HEK293 (cell line): Measurements from ENCODE around the gene THSD7B.

Experiments used
- CTCF ChIA-PET: fragments of 350-600 bp; formaldehyde crosslinking; extraction: SDS; loops from one replicate; lab custom pipeline; 2021; ENCODE audit warnings: antibody characterized with exemption; lab: Yijun Ruan, JAX
- POLR2A ChIA-PET: fragments of 300-600 bp; formaldehyde crosslinking; extraction: SDS; loops from one replicate; lab custom pipeline; 2020; ENCODE audit warnings: antibody characterized with exemption, inconsistent platforms; lab: Yijun Ruan, JAX
- H3K27ac ChIP-seq: fragments of 200-500 bp; sonication (Bioruptor generic); 2 replicates; pipeline ENCODE4 v1.5.1; 2014; ENCODE audit warnings: low read depth, low read length, control low read depth, inconsistent platforms; ENCODE audit errors: extremely low read depth
- H3K36me3 ChIP-seq, 2 experiments: fragments of 200-500 bp in 1 of 2; sonication (Bioruptor generic) in 1 of 2; 1 replicate in 1 of 2; 2 replicates in 1 of 2; pipeline ENCODE4 v1.5.1; 2014 to 2017; ENCODE audit warnings: inconsistent platforms in 2 of 2, low read length in 2 of 2; ENCODE audit not compliant: control insufficient read depth in 2 of 2, insufficient read depth in 1 of 2
- H3K4me1 ChIP-seq: fragments of 200-500 bp; sonication (Bioruptor generic); 2 replicates; pipeline ENCODE4 v1.5.1; 2014; ENCODE audit warnings: mild to moderate bottlenecking, low read length, inconsistent platforms; ENCODE audit not compliant: control insufficient read depth, insufficient read depth
- H3K4me3 ChIP-seq: 2 replicates; pipeline ENCODE4 v1.5.1; 2011; ENCODE audit warnings: low read depth, mild to moderate bottlenecking, control low read depth, low read length, moderate library complexity
- H3K9me3 ChIP-seq: fragments of 200-500 bp; sonication (Bioruptor generic); 2 replicates; pipeline ENCODE4 v1.5.1; 2014; ENCODE audit warnings: low read depth, low read length, inconsistent platforms; ENCODE audit not compliant: control insufficient read depth, insufficient read depth
- GFI1B ChIP-seq: fragments of 450-650 bp; formaldehyde crosslinking; IDR thresholded peaks from 2 replicates; pipeline ENCODE4 v1.5.1; 2016; ENCODE audit warnings: missing biosample characterization, missing genetic modification characterization
- HOXD13 ChIP-seq: sonication (generic); formaldehyde crosslinking; IDR thresholded peaks from 2 replicates; pipeline ENCODE4 v1.8.0; 2022; ENCODE audit warnings: missing genetic modification reagents, borderline replicate concordance
- KLF1 ChIP-seq: fragments of 450-650 bp; formaldehyde crosslinking; IDR thresholded peaks from 2 replicates; pipeline ENCODE4 v1.5.1; 2016; ENCODE audit warnings: missing biosample characterization, missing genetic modification characterization
- SETDB1 ChIP-seq: IDR thresholded peaks from one replicate; pipeline ENCODE4 v1.6.1; 2017; ENCODE audit warnings: mild to moderate bottlenecking, low read length, moderate library complexity, mixed read lengths; ENCODE audit not compliant: insufficient read length
- SP2 ChIP-seq: fragments of 450-650 bp; formaldehyde crosslinking; IDR thresholded peaks from 2 replicates; pipeline ENCODE4 v1.5.1; 2016; ENCODE audit warnings: missing biosample characterization, missing genetic modification characterization
- SP3 ChIP-seq: fragments of 450-650 bp; formaldehyde crosslinking; IDR thresholded peaks from 2 replicates; pipeline ENCODE4 v1.5.1; 2016; ENCODE audit warnings: missing biosample characterization, missing genetic modification characterization
- TCF7L2 ChIP-seq: IDR thresholded peaks from 2 replicates; pipeline ENCODE4 v1.6.1; 2011; ENCODE audit warnings: low read depth, mild to moderate bottlenecking, inconsistent platforms, low read length, moderate library complexity, borderline replicate concordance
- ZNF114 ChIP-seq: fragments of 450-650 bp; formaldehyde crosslinking; IDR thresholded peaks from 2 replicates; pipeline ENCODE4 v1.5.0; 2017; ENCODE audit warnings: missing biosample characterization, missing genetic modification characterization
- ZNF16 ChIP-seq: fragments of 450-650 bp; formaldehyde crosslinking; IDR thresholded peaks from 2 replicates; pipeline ENCODE4 v1.5.1; 2016; ENCODE audit warnings: low read depth, missing biosample characterization, missing genetic modification characterization
- ZNF19 ChIP-seq: fragments of 450-650 bp; formaldehyde crosslinking; IDR thresholded peaks from 2 replicates; pipeline ENCODE4; 2016; ENCODE audit warnings: missing biosample characterization, missing genetic modification characterization, low read depth
- ZNF266 ChIP-seq: fragments of 450-650 bp; formaldehyde crosslinking; IDR thresholded peaks from 2 replicates; pipeline ENCODE4 v1.5.1; 2016; ENCODE audit warnings: missing biosample characterization, missing genetic modification characterization, low read depth
- ZNF292 ChIP-seq: fragments of 450-650 bp; formaldehyde crosslinking; IDR thresholded peaks from 2 replicates; pipeline ENCODE4 v1.5.1; 2016; ENCODE audit warnings: low read depth, missing biosample characterization, missing genetic modification characterization, borderline replicate concordance
- ZNF324 ChIP-seq: fragments of 450-650 bp; formaldehyde crosslinking; IDR thresholded peaks from 2 replicates; pipeline ENCODE4 v1.5.1; 2016; ENCODE audit warnings: missing biosample characterization, missing genetic modification characterization
- ZNF37A ChIP-seq: fragments of 450-650 bp; IDR thresholded peaks from 2 replicates; pipeline ENCODE4 v1.5.1; 2018; ENCODE audit warnings: missing biosample characterization, missing genetic modification characterization
- ZNF404 ChIP-seq: fragments of 450-650 bp; formaldehyde crosslinking; IDR thresholded peaks from 2 replicates; pipeline ENCODE4 v1.5.1; 2017; ENCODE audit warnings: missing biosample characterization, missing genetic modification characterization
- ZNF416 ChIP-seq: fragments of 450-650 bp; formaldehyde crosslinking; IDR thresholded peaks from 2 replicates; pipeline ENCODE4 v1.5.1; 2016; ENCODE audit warnings: missing biosample characterization, missing genetic modification characterization
- ZNF514 ChIP-seq: fragments of 450-650 bp; formaldehyde crosslinking; IDR thresholded peaks from 2 replicates; pipeline ENCODE4 v1.5.1; 2016; ENCODE audit warnings: missing biosample characterization, missing genetic modification characterization
- ZNF521 ChIP-seq: fragments of 450-650 bp; formaldehyde crosslinking; IDR thresholded peaks from 2 replicates; pipeline ENCODE4 v1.5.1; 2017; ENCODE audit warnings: missing biosample characterization, mild to moderate bottlenecking, missing genetic modification characterization
- ZNF548 ChIP-seq: fragments of 450-650 bp; formaldehyde crosslinking; IDR thresholded peaks from 2 replicates; pipeline ENCODE4 v1.5.1; 2016; ENCODE audit warnings: missing biosample characterization, missing genetic modification characterization
- ZNF571 ChIP-seq: fragments of 450-650 bp; formaldehyde crosslinking; IDR thresholded peaks from 2 replicates; pipeline ENCODE4 v1.5.0; 2017; ENCODE audit warnings: missing biosample characterization, missing genetic modification characterization
- ZNF621 ChIP-seq: fragments of 450-650 bp; formaldehyde crosslinking; IDR thresholded peaks from 2 replicates; pipeline ENCODE4 v1.5.1; 2017; ENCODE audit warnings: missing biosample characterization, missing genetic modification characterization
- ZNF623 ChIP-seq: fragments of 450-650 bp; formaldehyde crosslinking; IDR thresholded peaks from 2 replicates; pipeline ENCODE4 v1.5.1; 2016; ENCODE audit warnings: missing biosample characterization, missing genetic modification characterization
- ZNF660 ChIP-seq: fragments of 450-650 bp; IDR thresholded peaks from 2 replicates; pipeline ENCODE4 v1.5.1; 2018; ENCODE audit warnings: missing biosample characterization, mild to moderate bottlenecking, missing genetic modification characterization
- ZNF670 ChIP-seq: fragments of 450-650 bp; formaldehyde crosslinking; IDR thresholded peaks from 2 replicates; pipeline ENCODE4 v1.5.1; 2016; ENCODE audit warnings: missing biosample characterization, missing genetic modification characterization, low read depth
- ZNF76 ChIP-seq: fragments of 450-650 bp; formaldehyde crosslinking; IDR thresholded peaks from 2 replicates; pipeline ENCODE4; 2016; ENCODE audit warnings: low read depth, missing biosample characterization, missing genetic modification characterization, borderline replicate concordance
- ZNF776 ChIP-seq: fragments of 450-650 bp; formaldehyde crosslinking; IDR thresholded peaks from 2 replicates; pipeline ENCODE4 v1.5.0; 2017; ENCODE audit warnings: missing biosample characterization, missing genetic modification characterization, borderline replicate concordance
- ZSCAN23 ChIP-seq: fragments of 450-650 bp; formaldehyde crosslinking; IDR thresholded peaks from 2 replicates; pipeline ENCODE4 v1.5.1; 2016; ENCODE audit warnings: missing biosample characterization, missing genetic modification characterization
- ZSCAN30 ChIP-seq: fragments of 450-650 bp; IDR thresholded peaks from 2 replicates; pipeline ENCODE4 v1.5.1; 2018; ENCODE audit warnings: missing biosample characterization, mild to moderate bottlenecking, missing genetic modification characterization, moderate library complexity
- TF ChIP-seq, protein P1 (sequence below): fragments of 450-650 bp; formaldehyde crosslinking; IDR thresholded peaks from 2 replicates; pipeline ENCODE4 v1.5.0; 2017; ENCODE audit warnings: missing biosample characterization, missing genetic modification characterization, borderline replicate concordance
- TF ChIP-seq, protein P2 (sequence below): fragments of 450-650 bp; formaldehyde crosslinking; IDR thresholded peaks from 2 replicates; pipeline ENCODE4 v1.5.1; 2016; ENCODE audit warnings: missing biosample characterization, missing genetic modification characterization

The THSD7B gene

DNA sequence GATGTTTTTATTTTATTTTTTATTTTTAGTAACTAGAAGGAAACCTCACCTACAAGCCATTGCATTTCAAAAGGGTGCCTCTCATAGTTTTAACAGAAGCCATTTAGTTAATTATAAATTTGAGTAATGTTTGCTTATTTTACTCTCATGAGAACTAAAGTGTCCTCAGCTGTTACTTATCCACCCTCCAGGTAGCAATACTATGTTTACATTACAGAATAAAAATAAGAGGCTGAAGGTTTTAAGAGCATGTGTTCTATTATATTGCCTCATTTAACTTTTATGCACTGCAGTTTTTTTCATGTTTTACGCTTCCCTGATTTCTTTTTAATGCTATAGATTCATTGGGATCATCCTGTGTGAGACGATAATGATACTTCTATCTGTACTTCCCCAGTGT lies 235.5 kb downstream of the THSD7B start:
- Histone ChIP-seq H3K27ac (no peak overlapping the region), H3K9me3 (no peaks in the 10 kb centered on the region)
- POLR2A ChIA-PET: no interaction called here
- TF ChIP-seq TCF7L2: peak; percentile 48; the same call in 1 of the 2 replicates
- TF ChIP-seq ZNF514 (tag by site-specific recombination): no peak
- TF ChIP-seq, all 188 proteins: peak for 1
- Histone ChIP-seq H3K36me3 (no peaks in the 10 kb centered on the region), H3K4me1 (no peaks in the 10 kb centered on the region), H3K4me3 (no peak overlapping the region)
- CTCF ChIA-PET: no interaction called here

DNA sequence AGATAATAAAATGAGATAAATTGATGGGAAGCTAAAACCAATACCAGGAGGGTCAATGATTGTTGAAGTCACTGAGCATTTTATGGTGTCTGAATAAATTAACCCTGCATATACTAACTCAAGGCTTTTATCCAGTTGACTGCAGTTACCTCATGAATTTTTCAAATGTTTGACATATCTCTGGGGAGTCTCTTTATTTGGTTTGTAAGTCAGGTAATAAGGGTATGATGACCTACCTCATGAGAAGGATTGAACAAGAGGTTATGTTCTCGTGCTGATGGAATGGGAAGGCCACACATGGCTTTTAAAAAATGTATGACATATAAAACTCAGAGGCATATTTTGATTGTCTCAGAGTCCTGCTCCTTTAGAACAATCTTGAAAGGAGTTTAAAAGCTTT lies 237.6 kb downstream of the THSD7B start:
- Histone ChIP-seq H3K36me3 (no peaks in the 10 kb centered on the region), H3K27ac (no peak overlapping the region), H3K4me1 (no peaks in the 10 kb centered on the region), H3K9me3 (no peaks in the 10 kb centered on the region), H3K4me3 (no peak overlapping the region)
- TF ChIP-seq ZNF670 (tag by site-specific recombination) (no peak), HOXD13 (CRISPR knock-in tag) (no peak), ZNF521 (tag by site-specific recombination) (no peak), SP3 (tag by site-specific recombination) (no peak), ZNF404 (tag by site-specific recombination) (no peak), ZNF76 (no peak), ZNF548 (no peak), ZNF292 (no peak), ZNF514 (tag by site-specific recombination) (no peak), ZNF16 (tag by site-specific recombination) (no peak), ZSCAN30 (tag by site-specific recombination) (no peak), SETDB1 (no peak), ZNF19 (tag by site-specific recombination) (no peak), ZNF416 (tag by site-specific recombination) (no peak), ZNF621 (tag by site-specific recombination) (no peak), ZNF114 (tag by site-specific recombination) (no peak), ZNF324 (tag by site-specific recombination) (no peak), ZNF571 (no peak)
- TF ChIP-seq, protein P1, sequence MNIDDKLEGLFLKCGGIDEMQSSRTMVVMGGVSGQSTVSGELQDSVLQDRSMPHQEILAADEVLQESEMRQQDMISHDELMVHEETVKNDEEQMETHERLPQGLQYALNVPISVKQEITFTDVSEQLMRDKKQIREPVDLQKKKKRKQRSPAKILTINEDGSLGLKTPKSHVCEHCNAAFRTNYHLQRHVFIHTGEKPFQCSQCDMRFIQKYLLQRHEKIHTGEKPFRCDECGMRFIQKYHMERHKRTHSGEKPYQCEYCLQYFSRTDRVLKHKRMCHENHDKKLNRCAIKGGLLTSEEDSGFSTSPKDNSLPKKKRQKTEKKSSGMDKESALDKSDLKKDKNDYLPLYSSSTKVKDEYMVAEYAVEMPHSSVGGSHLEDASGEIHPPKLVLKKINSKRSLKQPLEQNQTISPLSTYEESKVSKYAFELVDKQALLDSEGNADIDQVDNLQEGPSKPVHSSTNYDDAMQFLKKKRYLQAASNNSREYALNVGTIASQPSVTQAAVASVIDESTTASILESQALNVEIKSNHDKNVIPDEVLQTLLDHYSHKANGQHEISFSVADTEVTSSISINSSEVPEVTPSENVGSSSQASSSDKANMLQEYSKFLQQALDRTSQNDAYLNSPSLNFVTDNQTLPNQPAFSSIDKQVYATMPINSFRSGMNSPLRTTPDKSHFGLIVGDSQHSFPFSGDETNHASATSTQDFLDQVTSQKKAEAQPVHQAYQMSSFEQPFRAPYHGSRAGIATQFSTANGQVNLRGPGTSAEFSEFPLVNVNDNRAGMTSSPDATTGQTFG (tag by site-specific recombination): no peak
- ChIA-PET POLR2A (no interaction called here), CTCF (no interaction called here)

DNA sequence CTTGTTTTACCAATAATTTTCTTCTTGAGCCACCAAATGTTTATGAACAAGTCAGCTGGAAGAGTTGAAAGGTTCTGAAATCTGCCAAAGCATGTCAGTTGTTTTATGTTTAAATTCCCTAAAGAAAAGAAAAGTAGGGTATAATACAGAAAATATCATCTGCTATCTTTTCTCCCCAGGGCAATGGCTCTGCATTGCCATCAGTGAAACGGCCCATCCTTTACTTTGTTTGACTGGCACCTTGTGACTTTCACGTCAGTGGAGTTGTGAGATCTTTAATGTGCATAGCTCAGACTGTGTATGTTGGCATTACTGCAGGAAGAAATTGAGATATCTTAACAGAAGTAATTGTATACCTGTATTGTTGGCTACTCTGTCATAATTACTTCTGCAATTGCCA lies 239.9 kb downstream of the THSD7B start:
- TF ChIP-seq KLF1 (tag by site-specific recombination) (no peak), ZSCAN23 (tag by site-specific recombination) (no peak), GFI1B (tag by site-specific recombination) (no peak), ZNF19 (tag by site-specific recombination) (no peak), ZNF266 (tag by site-specific recombination) (no peak), ZNF776 (tag by site-specific recombination) (no peak), ZNF623 (tag by site-specific recombination) (no peak), ZNF521 (tag by site-specific recombination) (no peak), ZNF660 (tag by site-specific recombination) (no peak), ZNF37A (tag by site-specific recombination) (no peak), SP2 (tag by site-specific recombination) (no peak)
- TF ChIP-seq, protein P2, sequence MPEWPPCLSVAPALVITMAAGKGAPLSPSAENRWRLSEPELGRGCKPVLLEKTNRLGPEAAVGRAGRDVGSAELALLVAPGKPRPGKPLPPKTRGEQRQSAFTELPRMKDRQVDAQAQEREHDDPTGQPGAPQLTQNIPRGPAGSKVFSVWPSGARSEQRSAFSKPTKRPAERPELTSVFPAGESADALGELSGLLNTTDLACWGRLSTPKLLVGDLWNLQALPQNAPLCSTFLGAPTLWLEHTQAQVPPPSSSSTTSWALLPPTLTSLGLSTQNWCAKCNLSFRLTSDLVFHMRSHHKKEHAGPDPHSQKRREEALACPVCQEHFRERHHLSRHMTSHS (tag by site-specific recombination): no peak
- no peaks in the 10 kb centered on the region for H3K9me3 ChIP-seq
- H3K27ac ChIP-seq: no peak overlapping the region
- no peaks in the 10 kb centered on the region for H3K4me1 ChIP-seq
- H3K4me3 ChIP-seq: no peak overlapping the region
- ChIA-PET POLR2A (no interaction called here), CTCF (no interaction called here)
- no peaks in the 10 kb centered on the region for H3K36me3 ChIP-seq
